Spleen (tissue), 11 donors: ENCODE data around the gene PDE4B. TPM values are rescaled to one million over a fixed set of nuclear protein-coding genes. Genes with fewer than 3 reads are reported as not detected.

ENCODE experiments used
- DNase-seq: peaks from one replicate; pipeline ENCODE4 v3.0.0-alpha.2; 2020
- H3K27ac ChIP-seq, 8 donors: fragments of 200-600 bp; sonication (generic) in 7 of 8; 1 replicate in 4 of 8; 2 replicates in 4 of 8; pipeline versions ENCODE4 v1.5.0 to v1.8.0; 2016 to 2021; ENCODE audit warnings: inconsistent platforms in 4 of 8, mild to moderate bottlenecking in 4 of 8, moderate library complexity in 1 of 8
- H3K27me3 ChIP-seq, 7 donors: fragments of 200-600 bp; sonication (generic) in 6 of 7; replicated peaks in 1 of 7; 1 replicate in 4 of 7; 2 replicates in 3 of 7; pipeline versions ENCODE4 v1.5.0 to v1.8.0; 2016 to 2021; ENCODE audit warnings: inconsistent platforms in 3 of 7, mild to moderate bottlenecking in 1 of 7
- H3K36me3 ChIP-seq, 6 donors: fragments of 200-600 bp; sonication (generic) in 5 of 6; 1 replicate in 4 of 6; 2 replicates in 2 of 6; pipeline versions ENCODE4 v1.5.0 to v1.8.0; 2016 to 2021; ENCODE audit warnings: inconsistent platforms in 2 of 6
- H3K4me1 ChIP-seq, 6 donors: fragments of 200-600 bp; sonication (generic) in 5 of 6; 1 replicate in 3 of 6; 2 replicates in 3 of 6; pipeline versions ENCODE4 v1.5.0 to v1.8.0; 2016 to 2021; ENCODE audit warnings: inconsistent platforms in 3 of 6
- H3K4me3 ChIP-seq, 8 donors: fragments of 200-600 bp; sonication (generic) in 7 of 8; 1 replicate in 4 of 8; 2 replicates in 4 of 8; pipeline versions ENCODE4 v1.5.0 to v1.8.0; 2016 to 2021; ENCODE audit warnings: inconsistent platforms in 4 of 8, mild to moderate bottlenecking in 4 of 8, moderate library complexity in 2 of 8
- H3K9me3 ChIP-seq, 8 donors: fragments of 200-600 bp; sonication (generic) in 7 of 8; 1 replicate in 4 of 8; 2 replicates in 4 of 8; pipeline versions ENCODE4 v1.5.0 to v1.8.0; 2016 to 2021; ENCODE audit warnings: inconsistent platforms in 4 of 8
- CTCF ChIP-seq, 11 experiments: fragments of 200-600 bp in 7 of 11; fragments of 450-650 bp in 4 of 11; sonication (generic) in 4 of 11; IDR thresholded peaks in 8 of 11; conservative IDR thresholded peaks in 3 of 11; 1 replicate in 7 of 11; 2 replicates in 4 of 11; pipeline versions ENCODE4 v1.4.0 to v1.8.0; 2016 to 2021; ENCODE audit warnings: antibody characterized with exemption in 11 of 11, inconsistent platforms in 4 of 11, mild to moderate bottlenecking in 1 of 11
- POLR2A ChIP-seq, 3 donors: fragments of 450-650 bp; IDR thresholded peaks; one replicate each; pipeline ENCODE4 v1.5.1; 2017; ENCODE audit warnings: antibody characterized with exemption in 3 of 3, mild to moderate bottlenecking in 1 of 3
- POLR2AphosphoS5 ChIP-seq, 3 donors: sonication (generic); formaldehyde crosslinking; IDR thresholded peaks; one replicate each; pipeline ENCODE4 v1.5.1; 2017; ENCODE audit warnings: antibody characterized with exemption in 3 of 3
- WGBS, 5 donors: extraction: QIAGEN DNeasy Blood & Tissue Kit in 3 of 5; methylation state at CpG; one replicate each; pipeline versions ENCODE4 v1.1.5 to v1.1.7; 2013 to 2018; 5-methylcytosine and 5-hydroxymethylcytosine counted together
- intact Hi-C: fragments of 100-400 bp; cut with DNase I; formaldehyde crosslinking; loops from one replicate; pipeline ENCODE4 v1.15.0; 2023; ENCODE audit warnings: low total_unique reads
- polyA plus RNA-seq, 3 donors: library from polyadenylated mRNA; stranded (reverse); fragments of 200-250 nt; gene quantifications; one replicate each; pipeline ENCODE4 v1.2.1, GENCODE V29; 2013
- total RNA-seq, 7 donors: library from RNA; depleted of rRNA in 3 of 7; stranded (reverse); fragments of >200 nt in 3 of 7; fragmentation: NEBNext Ultra II Directional in 4 of 7; extraction: Animal tissue kit (Norgen Biotek cat#: 25700) in 4 of 7; gene quantifications; one replicate each; pipeline versions ENCODE4 v1.1.0 to v1.2.1, GENCODE V29; 2016 to 2021
- donor health status: healthy with polysubstance abuse.
- donor health status: DM: no; HTN: no; CAD: no; lungs with moderate emphysema.
- donor health status: DM: no; HTN: no; CAD: no.
- donor health status: Bipolar disorder and iron deficiency.
- donor health status: healthy.
- donor health status: DM: no; HTN: no; CAD: no.
- donor health status: DM: yes; HTN: yes; CAD: no.

PDE4B gene
- total and polyA plus RNA-seq, 10 donors, result 12.6 to 88.2 (median 51.9) TPM

GRCh38 chr1:65995336-65995735, 202.6 kb downstream of the PDE4B start:
- H3K4me1 ChIP-seq, result no peaks in the 10 kb centered on the region
- no peaks in the 10 kb centered on the region for H3K9me3 ChIP-seq
- H3K27ac ChIP-seq, result no peak overlapping the region
- 54 to 66% (median 60%) methylated on average over 6 of the region's 6 CpGs for WGBS, 5 donors
- no peaks in the 10 kb centered on the region for H3K36me3 ChIP-seq
- TF ChIP-seq CTCF (IDR thresholded peaks at IDR 0.05 in 8 of 11, conservative IDR thresholded peaks at IDR 0.05 in 3 of 11), result no peak
- TF ChIP-seq POLR2A (IDR thresholded peaks at IDR 0.05), result no peak
- TF ChIP-seq POLR2AphosphoS5 (IDR thresholded peaks at IDR 0.05), result no peak
- no peak for DNase-seq
- intact Hi-C loops, result no loop called here
- peaks cover 0 to 6% (median 0%) of the 10 kb centered on the region in 7 donors for H3K27me3 ChIP-seq
- no peak overlapping the region for H3K4me3 ChIP-seq

DNA sequence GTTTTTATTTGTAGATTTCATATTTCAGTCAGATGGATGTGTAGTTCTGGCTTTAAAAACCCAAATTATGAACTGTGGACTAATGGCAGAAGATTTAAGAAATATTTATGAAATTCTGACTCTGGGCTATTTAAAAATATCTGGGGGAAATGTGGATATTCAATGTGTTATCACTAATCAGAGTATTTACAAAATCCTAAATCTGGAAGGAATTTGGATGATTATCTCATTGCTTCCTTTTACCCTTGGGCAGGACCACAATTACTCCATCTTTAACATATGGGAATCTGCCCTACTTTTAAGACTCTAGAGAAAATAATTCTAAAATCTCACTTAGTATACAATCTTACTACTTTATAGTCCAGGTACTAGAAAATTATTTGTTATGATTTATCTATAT, 203.2 kb downstream of the PDE4B start:
- Histone ChIP-seq H3K27me3 (peaks cover 0 to 6% (median 0%) of the 10 kb centered on the region in 7 donors), H3K27ac (no peak overlapping the region), H3K36me3 (no peaks in the 10 kb centered on the region), H3K9me3 (no peaks in the 10 kb centered on the region), H3K4me3 (no peak overlapping the region), H3K4me1 (no peaks in the 10 kb centered on the region)
- TF ChIP-seq POLR2AphosphoS5 (IDR thresholded peaks at IDR 0.05), result no peak
- no peak for TF ChIP-seq POLR2A (IDR thresholded peaks at IDR 0.05)
- TF ChIP-seq CTCF (IDR thresholded peaks at IDR 0.05 in 8 of 11, conservative IDR thresholded peaks at IDR 0.05 in 3 of 11), result no peak
- no peak for DNase-seq
- intact Hi-C loops, result no loop called here

DNA sequence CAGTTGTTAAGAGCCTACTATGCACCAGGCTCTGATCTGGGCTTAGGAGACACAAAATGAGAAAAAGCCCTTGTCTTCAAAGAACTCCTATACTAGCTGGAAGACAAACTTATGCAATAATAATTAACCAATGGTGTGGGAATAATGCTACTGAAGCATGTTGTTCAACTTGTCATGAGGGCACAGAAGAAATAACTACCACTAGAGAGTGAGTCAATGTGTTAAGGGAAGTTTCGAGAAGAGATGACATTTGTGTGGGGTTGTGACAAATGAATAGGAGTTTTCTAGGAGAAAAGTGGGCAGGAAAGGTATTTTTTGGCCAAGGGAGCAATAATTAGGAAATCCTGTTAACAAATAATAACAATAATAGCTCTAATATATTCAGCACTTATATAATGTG, 205.0 kb downstream of the PDE4B start:
- TF ChIP-seq POLR2AphosphoS5 (IDR thresholded peaks at IDR 0.05) (no peak), POLR2A (IDR thresholded peaks at IDR 0.05) (no peak), CTCF (IDR thresholded peaks at IDR 0.05 in 8 of 11, conservative IDR thresholded peaks at IDR 0.05 in 3 of 11) (no peak)
- Histone ChIP-seq H3K27ac (no peak overlapping the region), H3K4me3 (no peak overlapping the region), H3K9me3 (no peaks in the 10 kb centered on the region), H3K27me3 (peaks cover 0 to 6% (median 0%) of the 10 kb centered on the region in 7 donors), H3K4me1 (no peaks in the 10 kb centered on the region), H3K36me3 (no peaks in the 10 kb centered on the region)
- intact Hi-C loops, result no loop called here
- no peak for DNase-seq
- WGBS, 5 donors, result 72 to 94% (median 83%) methylated on average over 1 of the region's 1 CpG

DNA sequence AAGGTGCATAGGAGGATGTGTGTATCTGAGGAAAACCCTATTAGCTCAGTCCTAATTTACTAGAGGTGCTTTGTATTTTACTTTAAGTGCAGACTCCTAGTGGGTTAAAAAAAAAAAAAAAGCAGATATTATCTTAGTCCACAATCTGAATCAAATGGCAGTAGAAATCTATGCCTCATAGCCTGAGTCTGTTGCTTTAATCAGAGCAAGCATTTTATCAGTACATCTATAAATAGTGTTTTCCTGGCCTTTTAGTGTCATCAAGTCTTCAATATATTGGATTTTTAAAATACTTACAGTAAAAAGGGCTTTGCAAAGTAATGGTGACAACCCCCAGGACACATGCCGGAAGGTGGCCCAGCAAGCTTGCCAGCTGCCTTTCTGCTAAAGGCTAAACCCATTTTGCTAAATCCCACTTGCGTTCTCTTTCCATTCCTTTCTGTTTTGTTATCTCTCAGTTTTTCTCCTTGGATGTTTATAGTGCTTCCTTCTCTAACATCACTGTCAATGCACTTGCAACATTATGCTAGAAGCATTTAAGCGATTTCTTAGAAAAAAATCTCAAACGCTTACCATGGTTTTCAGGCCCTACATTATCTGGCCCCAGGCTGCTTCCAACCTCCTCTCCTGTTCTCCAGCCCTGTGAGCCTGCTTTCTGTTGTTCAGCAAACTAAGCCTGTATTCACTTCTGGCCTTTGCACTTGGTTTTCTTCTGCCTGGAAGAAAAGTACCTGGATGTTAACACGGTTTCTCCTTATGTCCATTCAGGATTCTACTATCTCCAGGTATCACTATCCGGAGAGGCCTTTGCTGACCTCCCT, 206.3 kb downstream of the PDE4B start:
- Histone ChIP-seq H3K27ac (no peak overlapping the region), H3K4me1 (no peaks in the 10 kb centered on the region), H3K4me3 (no peak overlapping the region), H3K36me3 (no peaks in the 10 kb centered on the region), H3K9me3 (no peaks in the 10 kb centered on the region), H3K27me3 (peaks cover 0 to 6% (median 0%) of the 10 kb centered on the region in 7 donors)
- WGBS, 5 donors, result 87 to 95% (median 91%) methylated on average over 6 of the region's 6 CpGs
- TF ChIP-seq POLR2AphosphoS5 (IDR thresholded peaks at IDR 0.05) (no peak), POLR2A (IDR thresholded peaks at IDR 0.05) (no peak), CTCF (IDR thresholded peaks at IDR 0.05 in 8 of 11, conservative IDR thresholded peaks at IDR 0.05 in 3 of 11) (no peak)
- no peak for DNase-seq
- intact Hi-C loops, result no loop called here
